Left renal cortex interstitium (tissue), 4 donors: Measurements from ENCODE around the gene GALNT7. TPM values are rescaled to one million over a fixed set of nuclear protein-coding genes. Genes with fewer than 3 reads are reported as not detected.

Experiments
- DNase-seq, 4 donors: peaks; one replicate each; pipeline ENCODE4 v3.0.0-alpha.2; 2013; ENCODE audit warnings: low read depth in 4 of 4, low spot score in 2 of 4, missing footprints in 1 of 4
- polyA plus RNA-seq, 4 donors: library from polyadenylated mRNA; unstranded; fragments of 120-200 nt; gene quantifications; one replicate each; pipeline ENCODE4 v1.2.1, GENCODE V29; 2013; ENCODE audit not compliant: insufficient read length in 4 of 4

GALNT7 gene
- polyA plus RNA-seq, 4 donors, result 29.3 to 43.7 (median 32.2) TPM

DNA sequence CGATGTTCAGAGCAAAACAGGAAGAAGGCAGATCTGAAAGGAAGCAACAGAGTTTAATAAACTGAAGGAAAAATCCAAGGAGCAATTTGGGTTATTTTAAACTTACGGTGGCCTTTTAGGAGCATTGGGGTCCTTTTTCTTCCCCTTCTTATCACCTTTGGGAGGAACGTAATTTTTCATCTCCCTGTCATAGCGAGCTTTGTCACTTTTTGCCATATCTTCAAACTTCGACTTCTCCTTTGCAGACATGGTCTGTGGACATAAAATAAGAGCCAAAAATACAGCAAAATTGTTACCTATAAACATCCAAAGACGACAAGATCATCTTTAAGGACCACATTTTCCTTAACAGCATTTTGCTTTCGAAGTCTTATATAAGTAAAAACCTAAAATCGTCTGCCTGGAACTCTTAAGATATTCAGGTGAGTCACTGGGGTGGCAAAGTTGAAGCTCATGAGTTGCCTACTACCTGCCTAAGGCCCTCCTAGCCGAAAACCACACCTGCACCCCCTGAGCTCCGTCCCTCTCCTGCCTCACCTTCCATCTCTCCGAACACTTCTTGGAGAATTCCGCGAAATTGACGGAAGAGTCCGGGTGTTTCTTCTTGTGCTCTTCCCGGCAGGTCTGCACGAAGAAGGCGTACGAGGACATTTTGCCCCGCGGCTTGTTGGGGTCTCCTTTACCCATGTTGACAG is 164.5 kb downstream of the GALNT7 start:
- DNase-seq, result peak; percentile 16 to 31 (median 22)

DNA sequence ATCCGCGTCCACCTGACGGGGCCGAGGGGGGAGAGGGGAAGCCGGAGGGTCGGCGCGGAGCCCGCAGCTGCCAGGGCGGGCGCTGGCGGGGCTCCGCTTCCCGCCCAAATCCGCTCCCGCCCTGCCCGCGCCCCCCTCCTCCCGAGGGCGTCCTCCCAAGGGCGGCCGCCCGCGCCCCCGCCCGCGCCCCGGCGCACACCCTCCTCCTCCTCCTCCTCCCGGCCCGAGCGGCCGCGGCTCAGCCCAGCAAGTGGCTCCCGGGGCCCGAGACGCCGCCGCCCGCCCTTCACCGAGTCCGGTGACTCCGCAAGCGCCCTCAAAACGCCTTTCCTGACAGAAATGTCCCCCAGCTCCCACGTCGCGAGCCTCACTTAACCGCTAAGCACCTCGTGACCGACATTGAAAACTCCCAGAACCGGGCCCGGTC is 165.1 kb downstream of the GALNT7 start:
- peak in 3 of 4 donors; percentile 1 to 39 (median 33) for DNase-seq

DNA sequence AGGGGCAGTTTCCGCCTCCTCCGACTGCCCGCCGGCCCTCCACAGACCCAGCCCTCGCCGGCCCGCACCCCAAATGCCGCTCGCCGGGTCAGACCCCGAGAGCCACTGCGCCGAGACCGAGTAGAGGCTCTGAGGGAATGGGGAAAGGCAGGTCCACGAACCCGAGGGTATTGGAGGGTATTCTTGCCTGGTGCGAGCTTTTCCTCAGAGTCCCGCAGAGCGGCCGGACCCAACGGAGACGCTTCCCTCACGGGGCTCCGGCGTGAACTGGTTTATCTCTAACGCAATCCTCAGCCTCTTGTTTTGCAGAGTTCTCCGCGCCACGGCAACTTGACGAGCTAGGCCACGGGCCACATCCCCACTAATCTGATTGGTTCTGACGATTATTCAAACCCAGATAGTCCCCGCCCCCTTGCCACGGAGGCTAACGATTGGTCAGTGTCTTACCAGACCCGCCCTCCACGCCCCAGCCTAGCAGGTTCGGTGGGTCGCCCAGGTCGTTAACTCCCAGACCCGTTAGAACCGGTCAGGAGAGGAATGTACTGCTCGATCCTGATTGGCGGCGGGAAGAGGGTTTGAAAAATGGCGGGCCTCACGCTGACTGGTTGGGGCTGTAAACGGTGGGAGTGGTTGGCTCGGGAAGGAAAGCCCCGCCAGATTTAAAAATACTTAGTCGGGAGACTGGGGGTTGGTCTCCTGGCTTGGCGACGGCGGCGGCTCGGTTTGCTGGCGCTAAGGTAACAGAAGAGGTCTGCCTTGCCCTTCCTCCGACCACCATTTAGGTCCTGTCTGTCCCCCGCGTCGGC is 165.7 kb downstream of the GALNT7 start, which contains the start of gene HMGB2:
Gene HMGB2 (minus strand): TSS at position 274 of the 806 bp plus-strand sequence. CDS start 709 bp downstream, outside the sequence.
- peak; percentile 99 to 100 (median 99) for DNase-seq

DNA sequence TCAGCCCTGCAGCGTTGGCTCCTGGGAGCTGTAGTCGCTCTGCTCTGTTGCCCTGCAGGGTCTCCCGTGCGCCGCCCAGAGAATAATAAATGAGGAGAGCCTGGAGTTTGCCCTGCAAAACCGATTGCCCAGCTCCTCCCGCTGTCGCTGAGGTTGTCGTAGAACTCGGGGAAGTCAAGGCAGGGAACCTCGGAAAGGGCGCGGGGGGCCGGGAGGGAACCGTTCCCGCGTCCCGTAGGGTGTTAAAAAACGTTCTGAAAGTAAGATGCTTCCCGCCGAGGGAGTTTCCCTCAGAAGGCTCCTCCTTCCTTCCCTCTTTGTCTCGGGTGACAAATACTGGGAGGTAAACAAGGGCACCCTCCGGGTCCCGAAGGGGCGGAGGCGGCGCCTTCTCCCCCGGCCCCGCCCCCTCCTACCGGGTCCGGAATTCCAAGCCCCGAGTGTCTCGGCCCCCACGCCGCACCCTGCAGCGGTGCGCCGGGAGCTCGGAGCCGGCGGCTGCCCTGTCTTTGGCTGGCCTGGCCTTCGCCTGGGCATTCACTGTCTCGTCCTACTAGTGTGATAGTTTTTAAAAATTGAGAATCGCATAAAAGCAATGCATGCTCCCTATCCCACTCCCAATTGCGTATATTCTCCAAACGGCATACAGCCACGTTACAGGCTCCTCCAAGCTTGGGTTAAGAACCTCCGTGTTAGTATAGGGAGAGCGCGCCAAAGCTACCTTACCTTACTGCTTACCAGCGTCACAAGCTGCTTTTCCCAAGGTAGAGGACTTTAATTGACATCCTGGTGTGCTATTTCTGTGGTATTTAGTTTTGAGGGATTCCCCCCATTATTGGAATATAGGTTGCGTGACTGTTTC is 166.5 kb downstream of the GALNT7 start:
- peak; percentile 61 to 83 (median 79) for DNase-seq

DNA sequence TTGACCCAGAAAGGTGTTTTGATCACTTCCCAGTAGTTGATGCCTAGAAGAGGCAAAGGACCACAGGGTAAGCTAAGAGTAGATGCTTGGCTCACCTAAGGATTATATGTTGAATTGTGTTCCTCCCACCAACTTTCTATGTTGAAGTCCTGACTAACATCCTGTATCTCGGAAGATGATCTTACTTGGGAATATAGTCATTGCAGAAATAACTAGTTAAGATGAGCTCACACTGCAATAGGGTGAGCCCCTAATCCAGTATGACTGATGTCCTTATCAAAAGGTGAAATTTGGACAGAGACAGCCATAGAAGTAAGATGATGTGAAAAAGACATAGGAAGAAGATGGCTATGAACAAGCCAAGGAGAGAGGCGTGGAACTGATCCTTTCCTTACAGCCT is 168.9 kb downstream of the GALNT7 start:
- DNase-seq, result no peak

DNA sequence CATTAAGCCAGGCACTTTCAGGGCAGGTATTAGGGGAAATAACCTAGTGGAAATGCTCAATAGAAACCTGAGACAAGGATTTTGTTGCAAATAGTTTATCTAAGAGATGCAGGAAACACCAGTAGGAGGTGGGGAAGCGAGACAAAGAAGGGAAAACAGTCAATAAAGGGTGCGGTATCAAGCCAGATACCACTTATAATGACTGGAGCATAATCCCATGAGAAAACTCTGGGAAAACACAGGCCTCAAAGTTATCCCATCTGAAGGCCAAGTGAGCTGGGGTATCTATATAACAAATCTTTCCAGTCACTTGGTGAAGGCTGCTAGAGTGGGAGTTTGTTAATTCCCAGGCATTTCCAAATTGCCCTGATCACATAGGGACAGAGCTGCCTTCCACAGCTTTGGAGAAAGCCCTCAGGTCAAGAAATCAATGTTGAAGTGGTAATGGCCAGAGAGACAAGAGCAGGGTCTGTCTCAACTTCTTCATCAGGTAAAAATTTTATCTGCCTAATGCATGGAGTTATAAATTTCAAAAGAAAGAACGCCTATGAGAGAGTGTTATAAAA is 175.3 kb downstream of the GALNT7 start:
- DNase-seq, result no peak

DNA sequence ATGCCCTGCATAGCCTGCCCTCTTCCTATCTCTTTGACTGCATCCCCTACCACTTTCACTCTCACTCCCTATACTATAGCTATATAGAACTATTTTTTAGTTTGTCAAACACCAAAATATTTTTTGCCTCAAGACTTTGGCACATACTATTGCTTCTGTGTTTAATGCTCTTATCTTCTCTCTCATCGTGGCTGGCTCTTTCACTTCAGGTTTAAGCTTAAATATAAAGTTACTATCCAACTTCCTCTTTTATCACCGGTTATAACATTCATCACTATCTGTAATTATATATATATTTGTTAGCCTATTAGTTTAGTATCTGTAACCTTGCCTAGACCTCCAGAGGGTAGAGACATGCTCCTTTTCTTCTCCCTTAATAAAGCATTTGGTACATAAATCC is 177.0 kb downstream of the GALNT7 start:
- no peak for DNase-seq

DNA sequence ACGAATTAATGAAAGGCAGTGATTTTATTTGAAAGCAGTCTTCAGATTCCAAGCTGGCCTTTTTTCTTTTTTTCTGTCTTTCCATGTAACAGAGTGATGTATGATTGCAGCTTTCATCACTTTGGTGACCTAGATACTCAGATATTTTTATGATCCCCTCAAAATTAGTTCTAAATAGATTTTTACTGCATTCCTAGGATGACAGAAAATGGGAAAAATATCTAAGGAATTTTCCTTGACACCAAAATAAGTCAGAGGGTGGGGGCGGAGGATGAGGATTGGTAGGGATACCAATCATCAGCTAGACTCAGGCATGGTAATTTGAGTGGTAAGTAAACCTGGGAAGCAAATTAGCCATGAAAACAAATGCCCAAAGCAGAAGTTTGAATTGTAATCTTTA is 177.5 kb downstream of the GALNT7 start:
- DNase-seq, result no peak

DNA sequence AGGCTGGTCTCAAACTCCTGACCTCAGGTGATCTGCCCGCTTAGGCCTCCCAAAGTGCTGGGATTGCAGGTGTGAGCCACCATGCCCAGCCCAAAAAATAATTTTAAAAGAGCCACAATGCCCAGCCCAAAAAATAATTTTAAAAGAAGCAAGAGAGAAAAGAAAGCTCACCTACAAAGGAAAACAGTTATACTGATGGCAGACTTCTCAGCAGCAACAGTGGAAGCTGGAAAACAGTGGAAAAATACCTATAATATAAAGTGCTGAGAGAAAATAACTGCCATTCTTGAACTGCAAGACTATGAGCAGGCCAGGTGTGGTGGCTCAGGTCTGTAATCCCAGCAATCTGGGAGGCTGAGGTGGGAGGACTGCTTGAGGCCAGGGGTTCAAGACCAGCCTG is 178.9 kb downstream of the GALNT7 start:
- DNase-seq, result no peak

DNA sequence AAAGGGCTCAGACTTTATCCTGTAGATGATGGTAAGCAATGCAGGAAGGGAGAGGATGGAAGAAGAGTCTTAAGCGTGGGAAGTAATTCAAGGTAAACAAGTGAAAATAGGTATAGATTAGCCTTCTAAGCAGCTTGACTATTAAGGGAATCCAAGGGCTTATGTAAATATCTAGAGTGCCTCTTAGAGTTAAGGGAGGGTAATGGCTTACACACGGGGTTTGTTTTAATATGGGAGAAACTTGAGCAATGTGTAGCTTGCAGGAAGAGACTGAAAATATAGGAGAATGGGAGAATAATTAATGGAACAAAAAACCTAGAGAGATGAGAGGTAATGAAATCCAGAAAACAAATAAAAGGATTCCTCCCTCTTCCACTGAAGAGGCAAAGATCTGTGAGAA is 189.3 kb downstream of the GALNT7 start:
- DNase-seq, result no peak

DNA sequence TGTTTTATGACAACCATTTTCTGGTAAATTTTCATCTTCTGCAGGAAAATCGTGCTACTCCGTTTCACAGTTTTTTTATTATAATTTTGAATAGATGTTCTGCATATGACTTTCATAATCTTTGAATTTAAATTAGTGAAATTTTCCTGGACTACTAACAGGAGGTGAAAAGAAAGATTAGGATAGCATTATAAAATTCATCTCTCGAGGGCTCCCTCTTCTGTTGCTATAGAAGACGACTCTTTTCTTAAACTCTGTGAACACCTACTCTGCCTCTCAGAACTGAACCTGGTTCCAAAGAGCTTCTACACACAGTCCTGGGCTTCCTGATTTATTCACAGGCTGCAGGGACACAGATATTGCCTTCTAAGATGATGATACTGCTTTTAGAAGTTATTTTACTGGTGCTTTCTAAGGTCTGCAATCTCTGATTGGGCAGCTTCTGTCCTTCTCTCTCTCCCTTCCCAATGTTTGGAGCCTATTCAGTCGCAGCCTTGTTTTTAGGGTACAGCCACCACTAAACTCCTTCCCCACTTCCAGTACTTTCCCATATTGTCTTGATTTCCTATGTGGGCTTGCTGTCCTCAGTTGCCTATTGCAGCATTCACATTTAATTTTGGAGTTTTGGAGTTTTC is 192.1 kb downstream of the GALNT7 start:
- DNase-seq, result no peak

DNA sequence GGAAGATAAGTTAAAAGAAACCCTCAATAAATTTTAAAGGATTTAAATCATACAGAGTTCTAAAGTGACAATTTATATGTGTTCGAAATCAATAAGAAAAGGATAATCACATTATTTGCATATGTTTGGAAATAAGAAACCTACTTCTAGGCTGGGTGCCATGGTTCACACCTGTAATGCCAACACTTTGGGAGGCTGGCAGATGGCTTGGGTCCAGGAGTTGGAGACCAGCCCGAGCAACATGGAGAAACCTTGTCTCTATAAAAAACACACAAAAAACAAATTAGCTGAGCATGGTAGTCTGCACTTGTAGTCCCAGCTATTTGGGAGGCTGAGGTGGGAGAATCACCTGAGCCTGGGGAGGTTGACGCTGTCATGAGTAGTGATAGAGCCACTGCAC is 194.1 kb downstream of the GALNT7 start:
- DNase-seq, result no peak

DNA sequence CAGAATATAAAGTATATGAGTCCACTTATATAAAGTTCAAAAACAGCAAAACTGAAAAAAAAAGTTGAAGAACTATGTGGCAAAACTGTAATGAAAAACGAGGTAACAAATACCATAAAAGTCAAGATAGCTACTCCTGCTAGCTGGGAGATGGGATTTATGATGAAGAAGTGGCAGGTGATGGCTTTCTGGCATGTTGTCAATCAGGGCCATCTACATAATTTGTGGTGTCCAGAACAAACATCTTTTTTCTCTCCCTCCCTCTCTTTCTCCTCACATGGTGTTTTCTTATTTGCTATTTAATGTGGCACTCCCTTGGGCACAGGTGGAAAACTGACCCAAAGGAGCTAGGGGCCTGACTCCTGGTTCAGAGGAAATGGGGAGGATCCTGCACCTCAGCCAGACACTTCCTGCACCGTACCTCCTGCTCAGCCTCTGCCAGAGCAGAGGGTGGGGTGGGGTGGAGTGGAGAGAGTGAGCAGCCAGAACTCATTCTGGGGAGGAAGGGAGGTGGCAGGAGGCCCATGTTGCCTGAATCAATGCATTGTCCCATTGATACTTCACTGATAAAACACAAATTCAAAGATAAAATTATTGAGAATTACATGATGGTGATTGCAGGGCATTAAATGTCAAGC is 196.9 kb downstream of the GALNT7 start:
- DNase-seq, result no peak

DNA sequence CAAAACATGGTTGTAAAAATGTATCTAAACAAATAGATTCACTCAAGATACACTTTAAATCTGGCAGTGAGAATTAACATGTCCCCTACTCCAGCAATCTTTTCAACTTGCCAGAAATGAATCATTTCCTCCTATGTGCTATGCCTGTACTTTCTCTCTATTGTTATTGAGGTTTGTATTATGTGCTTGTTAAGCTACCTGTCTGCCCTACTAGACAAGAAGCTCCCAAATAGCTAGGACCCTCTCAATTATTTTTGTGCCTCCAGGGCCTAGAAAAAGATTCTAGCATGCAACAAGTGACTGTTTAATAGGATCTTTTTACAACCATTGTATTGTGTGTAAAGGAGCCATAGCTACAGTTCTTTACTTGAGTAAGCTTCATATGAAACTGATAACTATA is 198.7 kb downstream of the GALNT7 start:
- DNase-seq, result no peak

DNA sequence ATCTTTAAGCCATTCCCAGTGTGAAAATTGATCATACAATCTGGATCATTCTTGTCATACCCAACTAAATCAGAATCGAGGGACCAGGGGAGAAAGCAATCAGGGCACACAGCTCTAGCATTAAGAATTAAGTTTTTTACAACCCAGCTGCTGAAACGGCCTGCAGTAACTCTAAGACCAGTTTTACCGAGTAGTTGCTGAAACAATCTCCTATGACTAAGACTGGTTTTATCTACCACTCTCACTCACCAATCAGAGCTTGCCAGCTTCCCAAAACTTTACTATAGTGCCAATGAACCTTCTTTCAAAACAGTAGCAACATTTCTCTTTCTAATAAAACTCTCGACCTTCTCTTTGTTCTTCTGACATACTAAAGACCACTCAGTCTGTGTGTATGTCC is 199.3 kb downstream of the GALNT7 start:
- no peak for DNase-seq

DNA sequence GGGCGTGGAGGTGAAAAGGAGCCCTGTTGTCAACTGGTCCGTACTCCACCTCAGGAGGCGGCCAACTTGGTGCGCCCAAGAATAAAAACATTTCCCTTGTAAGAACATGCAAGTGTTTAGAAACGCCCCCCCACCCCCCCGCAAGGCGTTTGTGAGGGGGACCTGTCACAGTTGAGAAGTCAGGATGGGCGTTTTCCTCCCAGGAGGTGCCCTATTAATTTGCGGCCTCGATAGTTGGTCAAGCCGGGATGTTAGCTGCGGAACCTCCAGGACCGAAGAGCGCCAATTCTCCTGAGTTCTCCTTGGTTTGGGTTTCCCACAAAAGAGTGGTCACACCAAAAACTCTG is 201.5 kb downstream of the GALNT7 start:
- no peak for DNase-seq

DNA sequence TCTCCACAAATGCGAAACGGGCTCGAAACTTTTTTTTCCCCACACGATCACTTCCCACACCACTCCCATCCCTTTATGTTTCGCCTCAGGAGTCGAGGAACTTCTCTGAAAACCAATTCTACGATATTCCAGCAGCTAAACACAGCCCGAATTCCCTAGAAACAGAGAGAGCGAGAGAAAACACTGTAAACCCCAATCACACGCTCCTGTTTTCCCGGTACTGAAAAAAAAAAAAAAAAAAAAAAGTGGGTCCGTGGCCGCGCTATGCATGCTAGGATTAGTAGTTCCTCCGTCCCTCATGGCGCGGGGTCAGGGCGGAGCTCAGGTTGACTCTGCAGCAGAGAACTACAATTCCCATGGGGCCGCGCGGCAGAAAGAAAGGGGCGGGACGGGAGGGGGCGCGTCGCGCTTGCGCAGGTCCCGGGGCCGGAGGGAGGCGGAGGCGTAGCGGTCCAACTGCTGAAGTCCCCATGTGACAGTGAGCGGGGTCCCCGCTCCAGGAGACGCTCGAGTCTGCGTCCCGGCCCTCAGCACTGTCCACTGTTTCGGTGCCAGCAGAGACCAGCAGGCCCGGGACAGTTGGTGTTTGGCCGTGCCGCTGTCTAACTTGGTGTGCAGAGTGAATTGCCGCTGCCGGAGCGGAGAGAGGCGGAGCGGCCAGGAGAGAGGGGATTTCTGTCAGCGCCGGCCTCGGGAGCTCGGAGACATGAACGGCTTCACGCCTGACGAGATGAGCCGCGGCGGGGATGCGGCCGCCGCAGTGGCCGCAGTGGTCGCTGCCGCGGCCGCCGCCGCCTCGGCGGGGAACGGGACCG is 202.1 kb downstream of the GALNT7 start, which contains the start of gene SAP30:
Gene SAP30 (plus strand): TSS at position 478 of the 815 bp plus-strand sequence. CDS start 229 bp downstream, at position 707.
- DNase-seq, result peak; percentile 90 to 98 (median 98)

DNA sequence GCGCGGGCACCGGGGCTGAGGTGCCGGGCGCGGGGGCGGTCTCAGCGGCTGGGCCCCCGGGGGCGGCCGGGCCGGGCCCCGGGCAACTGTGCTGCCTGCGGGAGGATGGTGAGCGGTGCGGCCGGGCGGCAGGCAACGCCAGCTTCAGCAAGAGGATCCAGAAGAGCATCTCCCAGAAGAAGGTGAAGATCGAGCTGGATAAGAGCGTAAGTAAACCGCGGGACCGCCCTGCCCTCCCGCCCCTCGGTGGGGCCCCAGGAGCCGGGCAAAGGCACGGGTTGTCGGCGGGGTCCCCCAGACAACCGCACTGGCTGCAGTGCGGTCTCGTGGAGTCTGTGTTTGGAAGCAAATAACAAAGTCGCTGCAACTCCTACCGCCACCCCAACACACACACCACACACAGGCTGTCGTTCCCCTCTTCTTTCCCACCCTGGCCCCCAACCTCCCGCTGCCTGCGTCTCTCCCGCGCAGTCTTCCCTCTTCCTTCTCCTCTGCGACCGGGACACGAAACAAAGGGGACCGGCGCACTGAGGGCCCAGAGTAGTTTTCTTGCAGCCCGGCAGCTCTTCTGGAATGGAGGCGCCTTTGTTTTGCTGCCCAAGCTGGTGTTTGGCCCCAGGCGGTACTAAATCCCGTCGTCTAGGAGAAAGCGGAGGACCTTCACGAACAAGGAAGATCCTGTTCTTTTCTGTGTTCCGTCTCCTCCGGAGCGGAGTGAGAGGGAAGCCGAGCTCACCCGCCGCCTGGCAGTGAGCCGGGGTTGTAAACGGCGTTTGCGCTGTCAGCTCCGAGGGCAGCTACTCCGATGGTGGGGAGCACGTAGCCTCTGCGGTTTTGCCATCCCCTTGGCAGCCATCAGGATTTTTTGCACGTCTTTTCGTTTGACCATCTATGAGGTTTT is 202.9 kb downstream of the GALNT7 start:
- DNase-seq, result peak; percentile 50 to 71 (median 64)
